ENCODE measurements around the gene CHRND. TPM values are rescaled to one million over a fixed set of nuclear protein-coding genes. Genes with fewer than 3 reads are reported as not detected.

CHRND gene
- total RNA-seq, 1 experiment from 2014 or later, result not detected

GRCh38 chr2:232487385-232488096 is 38.4 kb upstream of the CHRND start, which contains the start of gene ECEL1:
TSS of gene ECEL1 (minus strand) at chr2:232487834. CDS start at chr2:232486653, 1,181 bp downstream.
- no peak for DNase-seq (ENCODE audit: low spot score)

- DNase-seq (ENCODE audit: low spot score), result no peak
Measured at GRCh38 chr2:232488097-232488711, 37.8 kb upstream of the CHRND start.

DNA sequence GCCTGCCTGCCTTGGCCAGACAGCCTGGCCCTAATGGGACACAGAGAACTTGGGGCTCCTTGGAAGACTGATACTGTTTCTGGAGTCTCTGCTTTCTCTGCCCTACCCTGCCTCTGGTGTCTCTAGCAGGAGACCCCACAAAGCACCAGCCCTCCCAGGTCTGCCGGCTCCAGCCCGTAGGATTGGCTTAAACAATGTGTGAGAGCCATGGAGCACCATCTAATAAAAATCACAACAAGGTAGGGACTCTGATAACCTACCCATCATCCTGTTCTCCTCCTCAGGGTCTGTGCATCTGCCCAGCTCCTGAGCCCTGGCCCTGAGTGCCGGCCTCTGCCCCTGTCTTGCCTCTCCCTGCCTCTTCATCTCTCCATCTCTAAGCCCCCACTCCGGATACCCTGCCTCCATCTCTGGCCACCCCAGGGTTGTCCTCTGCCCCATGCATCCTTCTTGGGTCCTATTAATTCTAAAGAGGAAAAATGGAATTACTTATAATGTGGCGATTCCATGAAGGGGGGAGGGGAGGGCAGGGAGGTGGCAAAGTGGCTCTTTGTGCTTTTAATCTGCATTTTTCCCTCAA is 37.1 kb upstream of the CHRND start:
- DNase-seq (ENCODE audit: low spot score), result no peak

DNA sequence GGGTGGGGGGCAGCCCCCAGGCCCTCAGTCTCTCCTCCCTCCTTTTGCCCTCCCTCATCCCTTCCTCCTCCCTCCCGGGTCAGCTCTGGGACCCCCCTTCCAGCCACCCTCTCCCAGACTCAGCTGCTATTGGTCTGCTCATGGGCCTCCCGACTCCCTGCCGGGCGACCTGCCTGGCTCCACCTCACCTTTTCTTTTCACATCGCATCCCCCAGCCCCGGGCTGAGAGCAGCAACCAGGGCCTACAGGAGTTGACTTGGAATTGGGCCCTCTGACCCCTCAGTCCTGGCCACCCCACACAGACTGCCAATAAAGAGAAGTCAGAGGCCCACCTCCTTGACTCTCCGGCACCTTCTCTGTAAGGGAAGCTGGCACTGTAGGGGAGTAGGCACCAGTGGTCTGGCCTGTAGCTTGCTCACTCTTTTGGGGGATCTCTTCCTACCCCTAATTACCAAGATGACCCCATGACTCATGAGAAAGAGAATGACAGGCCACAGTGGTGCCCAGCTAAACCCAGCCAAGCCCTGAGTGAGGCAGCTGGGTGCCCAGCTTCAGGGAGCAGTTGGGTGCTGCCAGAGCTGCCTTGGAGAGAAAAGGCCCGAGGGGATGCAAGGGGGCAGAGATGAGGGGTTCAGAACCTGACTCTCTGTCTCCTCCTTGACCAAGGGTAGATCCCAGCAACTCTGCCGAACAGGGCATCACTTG is 36.3 kb upstream of the CHRND start:
- no peak for DNase-seq (ENCODE audit: low spot score)

DNA sequence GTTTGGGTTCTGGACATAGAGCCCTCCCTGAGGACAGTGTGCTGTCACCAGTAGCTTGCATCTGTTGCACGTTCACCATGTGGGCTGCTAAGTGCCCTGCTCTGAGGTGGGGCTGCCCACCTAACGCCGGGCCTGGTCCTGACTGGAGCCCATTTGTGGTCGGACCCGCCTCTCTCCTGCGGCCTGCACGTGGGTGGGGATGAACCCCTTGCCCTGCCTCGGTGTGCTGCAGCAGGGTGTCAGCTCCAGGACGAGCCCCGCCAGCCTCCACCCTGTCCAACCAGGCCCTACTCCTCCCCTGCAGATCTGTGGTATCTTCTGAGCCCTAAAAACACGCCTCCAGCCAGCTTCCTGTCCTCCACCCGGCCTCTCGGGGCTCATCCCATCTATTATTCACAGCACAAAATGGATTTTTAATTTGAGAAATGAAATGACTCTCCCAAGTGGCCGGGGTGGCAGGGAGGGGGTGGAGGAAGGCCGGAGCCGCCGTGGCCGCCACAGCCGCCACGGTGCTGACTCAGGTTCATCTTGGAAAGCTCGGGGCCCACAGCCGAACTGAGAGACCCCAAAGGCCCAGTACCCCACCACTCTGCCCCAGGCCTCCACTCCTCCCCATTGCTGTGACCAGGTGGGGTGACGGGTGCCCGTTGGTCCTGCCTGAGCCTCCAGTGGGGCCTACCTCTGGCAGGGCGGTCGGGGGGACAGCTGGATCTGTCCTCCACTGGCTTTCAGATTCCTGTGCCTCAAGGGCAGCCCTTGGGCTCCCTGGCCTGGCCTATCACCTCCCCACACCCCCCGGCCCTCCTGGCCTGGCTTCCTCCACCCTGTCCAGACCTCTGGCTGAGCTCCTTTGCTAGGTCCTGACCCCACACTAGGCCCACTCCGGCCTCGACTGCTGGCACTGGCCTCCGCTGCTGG is 35.5 kb upstream of the CHRND start:
- no peak for DNase-seq (ENCODE audit: low spot score)

GRCh38 chr2:232491139-232491780 is 34.7 kb upstream of the CHRND start:
- DNase-seq (ENCODE audit: low spot score), result no peak

- no peak for DNase-seq (ENCODE audit: low spot score)
Measured at GRCh38 chr2:232492236-232492848, 33.6 kb upstream of the CHRND start.

GRCh38 chr2:232492963-232493700 is 32.8 kb upstream of the CHRND start:
- no peak for DNase-seq (ENCODE audit: low spot score)

- no peak for DNase-seq (ENCODE audit: low spot score)
Measured at GRCh38 chr2:232493701-232494474, 32.1 kb upstream of the CHRND start.

DNA sequence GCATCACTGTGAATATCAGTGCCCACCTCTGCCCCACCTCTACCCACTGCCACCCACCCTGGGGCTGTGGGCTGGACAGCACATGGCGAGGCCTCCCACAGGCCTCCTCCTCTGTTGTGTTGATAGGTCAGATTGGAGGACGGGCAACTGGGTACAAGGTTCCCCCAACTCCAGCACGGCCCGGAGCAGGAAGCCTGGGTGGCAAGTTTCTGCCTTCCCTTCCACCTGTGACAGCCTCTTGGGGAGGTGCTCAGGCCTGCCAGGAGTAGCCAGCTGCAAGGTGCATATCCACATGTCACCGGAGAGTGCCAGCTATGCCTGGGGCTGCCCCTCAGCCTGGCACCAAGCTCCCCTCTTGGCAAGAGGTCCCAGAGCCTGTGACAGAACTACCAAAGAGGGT is 31.4 kb upstream of the CHRND start:
- no peak for DNase-seq (ENCODE audit: low spot score)

- DNase-seq (ENCODE audit: low spot score), result no peak
Measured at GRCh38 chr2:232495292-232495691, 30.7 kb upstream of the CHRND start.

GRCh38 chr2:232496501-232497270 is 29.3 kb upstream of the CHRND start:
- DNase-seq (ENCODE audit: low spot score), result no peak

GRCh38 chr2:232497348-232497747 is 28.6 kb upstream of the CHRND start:
- no peak for DNase-seq (ENCODE audit: low spot score)

- DNase-seq (ENCODE audit: low spot score), result no peak
Measured at GRCh38 chr2:232498452-232498851, 27.5 kb upstream of the CHRND start.

- DNase-seq (ENCODE audit: low spot score), result no peak
Measured at GRCh38 chr2:232501331-232501771, 24.6 kb upstream of the CHRND start.

DNA sequence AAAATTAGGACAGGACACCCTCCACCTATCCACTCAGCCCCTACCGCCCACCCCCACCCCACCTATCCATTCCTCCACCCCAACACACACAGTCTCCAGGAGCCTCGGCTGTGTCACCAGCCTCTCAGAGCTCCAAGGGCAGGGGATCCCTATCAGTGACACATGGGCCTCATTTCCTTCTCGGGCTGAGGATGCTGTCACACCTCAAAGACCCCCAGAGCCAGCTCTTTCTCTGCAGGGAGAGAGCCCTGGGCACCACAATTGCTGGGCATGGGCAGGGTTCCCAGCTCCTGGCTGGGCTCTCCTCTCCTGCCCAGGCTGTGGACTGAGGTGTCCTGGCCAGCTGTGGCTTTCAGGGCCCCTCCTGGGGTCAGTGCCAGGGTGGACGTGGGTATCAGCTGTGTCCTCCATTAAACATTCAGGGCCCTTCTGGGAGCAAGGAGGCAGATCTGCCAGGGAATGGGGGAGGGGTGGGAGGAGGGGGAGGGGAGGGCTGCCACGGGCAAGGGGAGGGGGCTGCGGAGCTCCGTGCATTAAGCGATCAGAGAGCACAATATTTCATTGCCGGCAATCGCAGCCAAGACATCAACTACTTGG is 24.1 kb upstream of the CHRND start:
- no peak for DNase-seq (ENCODE audit: low spot score)

GRCh38 chr2:232502511-232502910 is 23.4 kb upstream of the CHRND start:
- no peak for DNase-seq (ENCODE audit: low spot score)
